GM12878 (cell line): ENCODE data around the gene TIMP4. TPM values are rescaled to one million over a fixed set of nuclear protein-coding genes. Genes with fewer than 3 reads are reported as not detected.

ENCODE experiments used
- BHLHE40 ChIP-seq, 2 experiments: fragments of 450-650 bp in 1 of 2; IDR thresholded peaks; 2 replicates each; pipeline ENCODE4 v1.6.1; 2011 to 2017; ENCODE audit warnings: low read depth in 2 of 2, borderline replicate concordance in 1 of 2, improper control_type of control experiment in 1 of 2, low read length in 1 of 2, mild to moderate bottlenecking in 1 of 2
- BMI1 ChIP-seq: fragments of 450-650 bp; IDR thresholded peaks from 2 replicates; pipeline ENCODE4 v1.6.1; 2016; ENCODE audit warnings: mild to moderate bottlenecking, moderate library complexity, borderline replicate concordance
- CEBPB ChIP-seq, 2 experiments: fragments of 150-350 bp in 1 of 2; IDR thresholded peaks; 2 replicates each; pipeline ENCODE4 v1.6.1; 2012 to 2014; ENCODE audit warnings: low read depth in 2 of 2, low read length in 2 of 2, borderline replicate concordance in 1 of 2, inconsistent platforms in 1 of 2
- CHD4 ChIP-seq: fragments of 200-600 bp; sonication (generic); IDR thresholded peaks from 2 replicates; pipeline ENCODE4 v1.6.1; 2016; ENCODE audit warnings: mild to moderate bottlenecking
- E2F8 ChIP-seq: fragments of 450-650 bp; IDR thresholded peaks from 2 replicates; pipeline ENCODE4 v1.6.1; 2018; ENCODE audit warnings: mild to moderate bottlenecking, low read depth, moderate library complexity; ENCODE audit not compliant: partially characterized antibody
- HCFC1 ChIP-seq: fragments of 150-350 bp; IDR thresholded peaks from 2 replicates; pipeline ENCODE4 v1.6.1; 2014; ENCODE audit warnings: low read length
- IKZF2 ChIP-seq, 2 experiments: fragments of 450-650 bp; IDR thresholded peaks; 2 replicates each; pipeline ENCODE4 v1.6.1; 2017; ENCODE audit warnings: mild to moderate bottlenecking in 2 of 2, moderate library complexity in 2 of 2
- IRF4 ChIP-seq: IDR thresholded peaks from 2 replicates; pipeline ENCODE4 v1.6.1; 2011; ENCODE audit warnings: low read depth, low read length
- KAT2A ChIP-seq: conservative IDR thresholded peaks from 2 replicates; pipeline ENCODE4 v1.6.1; 2011; ENCODE audit warnings: low read depth, low read length; ENCODE audit not compliant: control insufficient read depth
- MEF2A ChIP-seq: IDR thresholded peaks from 2 replicates; pipeline ENCODE4 v1.6.1; 2011; ENCODE audit warnings: low read depth, mild to moderate bottlenecking, low read length, moderate library complexity; ENCODE audit not compliant: insufficient read depth
- MEF2B ChIP-seq: fragments of 450-650 bp; IDR thresholded peaks from 2 replicates; pipeline ENCODE4 v1.6.1; 2018; ENCODE audit warnings: mild to moderate bottlenecking, moderate library complexity; ENCODE audit not compliant: partially characterized antibody, poor library complexity, severe bottlenecking
- NRF1 ChIP-seq: conservative IDR thresholded peaks from 2 replicates; pipeline ENCODE4 v1.6.1; 2011; ENCODE audit warnings: mild to moderate bottlenecking, low read depth, low read length, improper control_type of control experiment
- SRF ChIP-seq, 2 experiments: IDR thresholded peaks; 2 replicates each; pipeline ENCODE4 v1.6.1; 2011; ENCODE audit warnings: low read depth in 2 of 2, low read length in 2 of 2, mild to moderate bottlenecking in 1 of 2, moderate library complexity in 1 of 2
- TAF1 ChIP-seq: IDR thresholded peaks from 2 replicates; pipeline ENCODE4 v1.6.1; 2011; ENCODE audit warnings: mild to moderate bottlenecking, low read depth, low read length, borderline replicate concordance
- polyA plus RNA-seq, 11 experiments: library from polyadenylated mRNA; depleted of rRNA in 4 of 11; unstranded in 6 of 11; stranded (reverse) in 5 of 11; fragments of >200 nt; fragmentation: Nextera tagmentation in 4 of 11; fragmentation: Illumina TruSeq in 1 of 11; extraction: Ambion mirVana in 4 of 11; extraction: Trizol in 1 of 11; gene quantifications; 1 replicate in 1 of 11; 2 replicates in 10 of 11; pipeline versions ENCODE4 v1.2.1 to v1.2.3, GENCODE V29; 2011 to 2016; ENCODE audit warnings: inconsistent platforms in 2 of 11, missing spikeins in 2 of 11, low read depth in 1 of 11
- total RNA-seq, 4 experiments: library from RNA; depleted of rRNA in 3 of 4; stranded (reverse); fragments of >200 nt in 3 of 4; fragmentation: Illumina TruSeq in 1 of 4; extraction: Trizol in 1 of 4; gene quantifications; 2 replicates each; pipeline versions ENCODE4 v1.2.1 to v1.2.3, GENCODE V29; 2013 to 2021
- TF ChIP-seq, protein P1 (sequence below): fragments of 450-650 bp; IDR thresholded peaks from 2 replicates; pipeline ENCODE4 v1.6.1; 2016; ENCODE audit warnings: mild to moderate bottlenecking
- TF ChIP-seq, protein P2 (sequence below): fragments of 450-650 bp; formaldehyde crosslinking; IDR thresholded peaks from 2 replicates; pipeline ENCODE4 v1.4.0; 2020; ENCODE audit warnings: mild to moderate bottlenecking, moderate library complexity
- TF ChIP-seq, protein P3 (sequence below): fragments of 450-650 bp; IDR thresholded peaks from 2 replicates; pipeline ENCODE4 v1.6.1; 2014; ENCODE audit warnings: mild to moderate bottlenecking
- TF ChIP-seq, protein P4 (sequence below): fragments of 450-650 bp; IDR thresholded peaks from 2 replicates; pipeline ENCODE4 v1.6.1; 2017; ENCODE audit warnings: low read depth, mild to moderate bottlenecking, moderate library complexity

The TIMP4 gene
- total and polyA plus RNA-seq, 10 of the 15 experiments (the other 5 are each of a cell fraction or from before 2014, with no cell fraction given), result 0.07 TPM; not detected in 9

- peak; percentile 85 to 88 for TF ChIP-seq IKZF2 (IDR thresholded peaks at IDR 0.05)
- TF ChIP-seq MEF2B, result peak; percentile 60
- TF ChIP-seq, protein P1, sequence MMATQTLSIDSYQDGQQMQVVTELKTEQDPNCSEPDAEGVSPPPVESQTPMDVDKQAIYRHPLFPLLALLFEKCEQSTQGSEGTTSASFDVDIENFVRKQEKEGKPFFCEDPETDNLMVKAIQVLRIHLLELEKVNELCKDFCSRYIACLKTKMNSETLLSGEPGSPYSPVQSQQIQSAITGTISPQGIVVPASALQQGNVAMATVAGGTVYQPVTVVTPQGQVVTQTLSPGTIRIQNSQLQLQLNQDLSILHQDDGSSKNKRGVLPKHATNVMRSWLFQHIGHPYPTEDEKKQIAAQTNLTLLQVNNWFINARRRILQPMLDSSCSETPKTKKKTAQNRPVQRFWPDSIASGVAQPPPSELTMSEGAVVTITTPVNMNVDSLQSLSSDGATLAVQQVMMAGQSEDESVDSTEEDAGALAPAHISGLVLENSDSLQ, result no peak
- TF ChIP-seq NRF1, result no peak
- peak; percentile 57; the same call in 1 of the 2 replicates for TF ChIP-seq BMI1
- TF ChIP-seq, protein P2, sequence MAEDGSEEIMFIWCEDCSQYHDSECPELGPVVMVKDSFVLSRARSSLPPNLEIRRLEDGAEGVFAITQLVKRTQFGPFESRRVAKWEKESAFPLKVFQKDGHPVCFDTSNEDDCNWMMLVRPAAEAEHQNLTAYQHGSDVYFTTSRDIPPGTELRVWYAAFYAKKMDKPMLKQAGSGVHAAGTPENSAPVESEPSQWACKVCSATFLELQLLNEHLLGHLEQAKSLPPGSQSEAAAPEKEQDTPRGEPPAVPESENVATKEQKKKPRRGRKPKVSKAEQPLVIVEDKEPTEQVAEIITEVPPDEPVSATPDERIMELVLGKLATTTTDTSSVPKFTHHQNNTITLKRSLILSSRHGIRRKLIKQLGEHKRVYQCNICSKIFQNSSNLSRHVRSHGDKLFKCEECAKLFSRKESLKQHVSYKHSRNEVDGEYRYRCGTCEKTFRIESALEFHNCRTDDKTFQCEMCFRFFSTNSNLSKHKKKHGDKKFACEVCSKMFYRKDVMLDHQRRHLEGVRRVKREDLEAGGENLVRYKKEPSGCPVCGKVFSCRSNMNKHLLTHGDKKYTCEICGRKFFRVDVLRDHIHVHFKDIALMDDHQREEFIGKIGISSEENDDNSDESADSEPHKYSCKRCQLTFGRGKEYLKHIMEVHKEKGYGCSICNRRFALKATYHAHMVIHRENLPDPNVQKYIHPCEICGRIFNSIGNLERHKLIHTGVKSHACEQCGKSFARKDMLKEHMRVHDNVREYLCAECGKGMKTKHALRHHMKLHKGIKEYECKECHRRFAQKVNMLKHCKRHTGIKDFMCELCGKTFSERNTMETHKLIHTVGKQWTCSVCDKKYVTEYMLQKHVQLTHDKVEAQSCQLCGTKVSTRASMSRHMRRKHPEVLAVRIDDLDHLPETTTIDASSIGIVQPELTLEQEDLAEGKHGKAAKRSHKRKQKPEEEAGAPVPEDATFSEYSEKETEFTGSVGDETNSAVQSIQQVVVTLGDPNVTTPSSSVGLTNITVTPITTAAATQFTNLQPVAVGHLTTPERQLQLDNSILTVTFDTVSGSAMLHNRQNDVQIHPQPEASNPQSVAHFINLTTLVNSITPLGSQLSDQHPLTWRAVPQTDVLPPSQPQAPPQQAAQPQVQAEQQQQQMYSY, result no peak
- TF ChIP-seq, protein P3, sequence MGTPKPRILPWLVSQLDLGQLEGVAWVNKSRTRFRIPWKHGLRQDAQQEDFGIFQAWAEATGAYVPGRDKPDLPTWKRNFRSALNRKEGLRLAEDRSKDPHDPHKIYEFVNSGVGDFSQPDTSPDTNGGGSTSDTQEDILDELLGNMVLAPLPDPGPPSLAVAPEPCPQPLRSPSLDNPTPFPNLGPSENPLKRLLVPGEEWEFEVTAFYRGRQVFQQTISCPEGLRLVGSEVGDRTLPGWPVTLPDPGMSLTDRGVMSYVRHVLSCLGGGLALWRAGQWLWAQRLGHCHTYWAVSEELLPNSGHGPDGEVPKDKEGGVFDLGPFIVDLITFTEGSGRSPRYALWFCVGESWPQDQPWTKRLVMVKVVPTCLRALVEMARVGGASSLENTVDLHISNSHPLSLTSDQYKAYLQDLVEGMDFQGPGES, result no peak
- peak; percentile 54; the same call in 1 of the 2 replicates for TF ChIP-seq IRF4
- TF ChIP-seq E2F8, result no peak
- peak; percentile 98 for TF ChIP-seq MEF2A
- peak; percentile 33; a peak in 1 of 4 replicates for TF ChIP-seq BHLHE40 (IDR thresholded peaks at IDR 0.05; ENCODE audit: borderline replicate concordance in 1 of 2, low read depth in 2 of 2, low read length in 1 of 2)
- no peak for TF ChIP-seq CEBPB (IDR thresholded peaks at IDR 0.05; ENCODE audit: borderline replicate concordance in 1 of 2, low read depth in 2 of 2, low read length in 2 of 2)
- TF ChIP-seq HCFC1, result no peak
- no peak for TF ChIP-seq SRF (IDR thresholded peaks at IDR 0.05; ENCODE audit: low read depth in 2 of 2, low read length in 2 of 2)
- no peak for TF ChIP-seq CHD4
- TF ChIP-seq TAF1, result no peak
- TF ChIP-seq, protein P4, sequence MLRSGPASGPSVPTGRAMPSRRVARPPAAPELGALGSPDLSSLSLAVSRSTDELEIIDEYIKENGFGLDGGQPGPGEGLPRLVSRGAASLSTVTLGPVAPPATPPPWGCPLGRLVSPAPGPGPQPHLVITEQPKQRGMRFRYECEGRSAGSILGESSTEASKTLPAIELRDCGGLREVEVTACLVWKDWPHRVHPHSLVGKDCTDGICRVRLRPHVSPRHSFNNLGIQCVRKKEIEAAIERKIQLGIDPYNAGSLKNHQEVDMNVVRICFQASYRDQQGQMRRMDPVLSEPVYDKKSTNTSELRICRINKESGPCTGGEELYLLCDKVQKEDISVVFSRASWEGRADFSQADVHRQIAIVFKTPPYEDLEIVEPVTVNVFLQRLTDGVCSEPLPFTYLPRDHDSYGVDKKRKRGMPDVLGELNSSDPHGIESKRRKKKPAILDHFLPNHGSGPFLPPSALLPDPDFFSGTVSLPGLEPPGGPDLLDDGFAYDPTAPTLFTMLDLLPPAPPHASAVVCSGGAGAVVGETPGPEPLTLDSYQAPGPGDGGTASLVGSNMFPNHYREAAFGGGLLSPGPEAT, result peak; percentile 54
- TF ChIP-seq KAT2A, result no peak
Measured at GRCh38 chr3:12193485-12194165, 34.9 kb upstream of the TIMP4 start (continued).
